ENCODE results near the gene FCHSD2. TPM values are rescaled to one million over a fixed set of nuclear protein-coding genes. Genes with fewer than 3 reads are reported as not detected.

FCHSD2 gene
- total and polyA plus RNA-seq, 2 of the 13 experiments (the other 11 are each of a cell fraction or from before 2014, with no cell fraction given), result 20.5 to 24.8 TPM

- TF ChIP-seq, protein P1, sequence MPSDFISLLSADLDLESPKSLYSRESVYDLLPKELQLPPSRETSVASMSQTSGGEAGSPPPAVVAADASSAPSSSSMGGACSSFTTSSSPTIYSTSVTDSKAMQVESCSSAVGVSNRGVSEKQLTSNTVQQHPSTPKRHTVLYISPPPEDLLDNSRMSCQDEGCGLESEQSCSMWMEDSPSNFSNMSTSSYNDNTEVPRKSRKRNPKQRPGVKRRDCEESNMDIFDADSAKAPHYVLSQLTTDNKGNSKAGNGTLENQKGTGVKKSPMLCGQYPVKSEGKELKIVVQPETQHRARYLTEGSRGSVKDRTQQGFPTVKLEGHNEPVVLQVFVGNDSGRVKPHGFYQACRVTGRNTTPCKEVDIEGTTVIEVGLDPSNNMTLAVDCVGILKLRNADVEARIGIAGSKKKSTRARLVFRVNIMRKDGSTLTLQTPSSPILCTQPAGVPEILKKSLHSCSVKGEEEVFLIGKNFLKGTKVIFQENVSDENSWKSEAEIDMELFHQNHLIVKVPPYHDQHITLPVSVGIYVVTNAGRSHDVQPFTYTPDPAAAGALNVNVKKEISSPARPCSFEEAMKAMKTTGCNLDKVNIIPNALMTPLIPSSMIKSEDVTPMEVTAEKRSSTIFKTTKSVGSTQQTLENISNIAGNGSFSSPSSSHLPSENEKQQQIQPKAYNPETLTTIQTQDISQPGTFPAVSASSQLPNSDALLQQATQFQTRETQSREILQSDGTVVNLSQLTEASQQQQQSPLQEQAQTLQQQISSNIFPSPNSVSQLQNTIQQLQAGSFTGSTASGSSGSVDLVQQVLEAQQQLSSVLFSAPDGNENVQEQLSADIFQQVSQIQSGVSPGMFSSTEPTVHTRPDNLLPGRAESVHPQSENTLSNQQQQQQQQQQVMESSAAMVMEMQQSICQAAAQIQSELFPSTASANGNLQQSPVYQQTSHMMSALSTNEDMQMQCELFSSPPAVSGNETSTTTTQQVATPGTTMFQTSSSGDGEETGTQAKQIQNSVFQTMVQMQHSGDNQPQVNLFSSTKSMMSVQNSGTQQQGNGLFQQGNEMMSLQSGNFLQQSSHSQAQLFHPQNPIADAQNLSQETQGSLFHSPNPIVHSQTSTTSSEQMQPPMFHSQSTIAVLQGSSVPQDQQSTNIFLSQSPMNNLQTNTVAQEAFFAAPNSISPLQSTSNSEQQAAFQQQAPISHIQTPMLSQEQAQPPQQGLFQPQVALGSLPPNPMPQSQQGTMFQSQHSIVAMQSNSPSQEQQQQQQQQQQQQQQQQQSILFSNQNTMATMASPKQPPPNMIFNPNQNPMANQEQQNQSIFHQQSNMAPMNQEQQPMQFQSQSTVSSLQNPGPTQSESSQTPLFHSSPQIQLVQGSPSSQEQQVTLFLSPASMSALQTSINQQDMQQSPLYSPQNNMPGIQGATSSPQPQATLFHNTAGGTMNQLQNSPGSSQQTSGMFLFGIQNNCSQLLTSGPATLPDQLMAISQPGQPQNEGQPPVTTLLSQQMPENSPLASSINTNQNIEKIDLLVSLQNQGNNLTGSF (CRISPR knock-in tag; IDR thresholded peaks at IDR 0.05), result no peak
- TF ChIP-seq, protein P2, sequence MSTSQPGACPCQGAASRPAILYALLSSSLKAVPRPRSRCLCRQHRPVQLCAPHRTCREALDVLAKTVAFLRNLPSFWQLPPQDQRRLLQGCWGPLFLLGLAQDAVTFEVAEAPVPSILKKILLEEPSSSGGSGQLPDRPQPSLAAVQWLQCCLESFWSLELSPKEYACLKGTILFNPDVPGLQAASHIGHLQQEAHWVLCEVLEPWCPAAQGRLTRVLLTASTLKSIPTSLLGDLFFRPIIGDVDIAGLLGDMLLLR (CRISPR knock-in tag; IDR thresholded peaks at IDR 0.05), result no peak
- peak; percentile 82; the same call in 1 of the 2 replicates for TF ChIP-seq ZNF605 (CRISPR knock-in tag; IDR thresholded peaks at IDR 0.05)
- no peak for TF ChIP-seq PHB2 (IDR thresholded peaks at IDR 0.05; ENCODE audit: partially characterized antibody)
- TF ChIP-seq FOXC1 (CRISPR knock-in tag; IDR thresholded peaks at IDR 0.05; ENCODE audit: borderline replicate concordance), result peak; percentile 60; the same call in 1 of the 2 replicates
- no peak for TF ChIP-seq ZNF329 (CRISPR knock-in tag; IDR thresholded peaks at IDR 0.05; ENCODE audit: low read depth)
- TF ChIP-seq MAFG (CRISPR knock-in tag; IDR thresholded peaks at IDR 0.05), result no peak
- TF ChIP-seq MLX (CRISPR knock-in tag; IDR thresholded peaks at IDR 0.05), result 0 out of 2 replicates have a peak, but pooled peaks have one; percentile 48
- TF ChIP-seq GLMP (CRISPR knock-in tag; IDR thresholded peaks at IDR 0.05; ENCODE audit: borderline replicate concordance), result no peak
- peak; percentile 74; the same call in 1 of the 2 replicates for TF ChIP-seq E2F1 (CRISPR knock-in tag; IDR thresholded peaks at IDR 0.05)
- 0 out of 2 replicates have a peak, but pooled peaks have one; percentile 49 for TF ChIP-seq ZNF264 (CRISPR knock-in tag; IDR thresholded peaks at IDR 0.05)
- TF ChIP-seq WIZ (CRISPR knock-in tag; IDR thresholded peaks at IDR 0.05), result no peak
- TF ChIP-seq PHF5A (CRISPR knock-in tag; IDR thresholded peaks at IDR 0.05; ENCODE audit: low read depth, unreplicated experiment), result no peak
- peak; percentile 28 for TF ChIP-seq ZNF883 (CRISPR knock-in tag; IDR thresholded peaks at IDR 0.05; ENCODE audit: not compliant biosample characterization)
- TF ChIP-seq TOPORS (CRISPR knock-in tag; IDR thresholded peaks at IDR 0.05), result no peak
- no peak for TF ChIP-seq ZSCAN12 (CRISPR knock-in tag; IDR thresholded peaks at IDR 0.05)
- no peak for TF ChIP-seq KLF12 (CRISPR knock-in tag; IDR thresholded peaks at IDR 0.05; ENCODE audit: borderline replicate concordance)
- TF ChIP-seq BATF2 (CRISPR knock-in tag; IDR thresholded peaks at IDR 0.05), result no peak
- TF ChIP-seq U2AF2 (IDR thresholded peaks at IDR 0.05; ENCODE audit: low read depth, low read length), result no peak
- no peak for TF ChIP-seq MBNL3 (CRISPR knock-in tag; conservative IDR thresholded peaks at IDR 0.05)
Measured at GRCh38 chr11:72787216-72788104, 354.7 kb downstream of the FCHSD2 start (continued).
